Stimulated activated CD8-positive, alpha-beta memory T cell treated with anti-CD3 and anti-CD28 coated beads, Interleukin-4, amount 100 ng/mL, for 1 hour (primary cell): ENCODE data around the gene SLC35F3.

Source experiments
- DNase-seq, 2 donors: peaks; one replicate each; pipeline ENCODE4 v3.0.0-alpha.2; 2020; ENCODE audit warnings: low read depth in 2 of 2, low spot score in 1 of 2

SLC35F3 gene

GRCh38 chr1:234355782-234356510 lies 451.5 kb downstream of the SLC35F3 start:
- no peak for DNase-seq

DNA sequence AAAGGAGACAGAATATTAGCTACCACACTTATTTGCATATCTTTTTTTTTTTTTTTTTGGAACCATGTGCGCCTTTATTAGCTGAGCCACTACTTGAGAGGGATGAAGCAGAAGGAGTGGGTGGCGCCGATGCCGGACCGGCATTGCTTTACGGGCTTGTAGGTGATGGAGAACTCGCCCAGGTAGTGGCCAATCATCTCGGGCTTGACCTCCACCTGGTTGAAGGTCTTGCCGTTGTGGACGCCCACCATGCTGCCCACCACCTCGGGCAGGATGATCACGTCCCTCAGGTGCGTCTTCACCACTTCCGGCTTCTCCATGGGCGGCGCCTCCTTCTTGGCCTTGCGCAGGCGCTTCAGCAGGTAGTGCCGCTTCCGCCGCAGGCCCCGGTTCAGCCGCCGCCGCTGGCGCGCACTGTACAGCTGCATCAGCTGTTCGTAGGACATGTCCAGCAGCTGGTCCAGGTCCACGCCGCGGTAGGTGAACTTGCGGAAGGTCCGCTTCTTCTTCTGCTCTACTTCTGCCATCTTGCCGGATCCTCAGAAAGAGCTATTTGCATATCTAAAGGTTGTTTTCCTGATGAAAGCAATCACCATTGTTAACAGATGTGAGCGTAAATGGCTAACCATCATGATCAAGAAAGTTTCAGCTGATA lies 452.3 kb downstream of the SLC35F3 start:
- peak in 1 of 2 donors; percentile 15 for DNase-seq

DNA sequence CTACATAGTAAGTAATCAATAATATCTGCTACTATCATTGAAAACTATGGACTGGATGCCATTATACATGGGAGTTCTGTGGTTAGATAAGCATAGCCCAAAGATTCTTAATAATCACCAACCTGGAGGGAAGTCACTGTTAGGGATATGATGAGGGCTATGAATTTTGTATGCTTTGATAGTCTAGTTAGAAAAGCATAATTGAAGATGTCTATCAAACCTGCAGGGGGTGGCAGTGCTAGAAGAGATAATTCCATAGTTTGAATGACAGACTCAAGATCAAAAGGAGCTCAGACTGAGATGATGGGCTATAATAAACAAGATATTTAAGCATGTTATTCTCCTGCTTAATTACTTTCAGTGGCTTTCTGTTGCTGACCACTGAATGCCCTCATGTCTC lies 453.4 kb downstream of the SLC35F3 start:
- no peak for DNase-seq

DNA sequence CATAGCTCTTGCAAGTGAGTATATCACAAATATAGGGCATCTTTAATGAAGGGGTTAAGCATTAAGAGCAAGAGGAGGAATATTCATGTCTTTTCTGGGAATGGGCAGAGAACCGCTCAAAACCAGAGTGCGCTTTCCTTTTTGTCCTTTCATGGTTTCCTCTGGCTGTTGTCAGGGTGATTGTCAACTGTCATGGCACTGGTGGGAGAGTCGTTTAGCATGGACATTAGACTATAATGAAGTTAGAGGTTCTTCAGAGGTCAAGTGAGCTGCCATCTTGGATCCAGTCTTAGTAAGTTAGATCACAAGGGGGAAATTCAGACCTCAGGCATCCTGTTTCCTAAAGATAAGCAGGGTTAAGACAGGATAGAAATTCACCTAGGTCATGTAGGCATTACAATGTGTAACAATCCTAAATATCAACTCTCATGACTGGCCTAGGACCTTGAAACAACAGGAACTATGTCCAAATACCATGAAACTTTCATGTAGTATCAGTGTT lies 456.7 kb downstream of the SLC35F3 start:
- no peak for DNase-seq

DNA sequence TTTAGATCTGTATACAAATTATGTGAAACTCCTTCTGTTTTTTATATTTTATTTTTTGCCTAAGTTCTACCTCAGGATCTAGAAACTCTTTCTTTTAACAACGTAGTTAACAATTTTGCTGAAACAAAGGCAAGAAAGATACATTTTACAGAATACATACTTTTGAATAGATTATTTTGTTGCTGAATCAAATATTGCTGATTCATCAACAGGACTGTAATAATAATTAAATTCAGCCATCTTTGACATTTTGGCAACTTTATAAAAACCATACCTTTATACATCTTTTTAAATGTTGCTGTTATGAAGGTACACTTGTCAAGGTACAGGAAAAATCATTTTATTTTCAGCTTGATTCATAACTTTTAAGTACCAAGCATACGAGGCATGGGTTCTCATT lies 458.1 kb downstream of the SLC35F3 start:
- no peak for DNase-seq

DNA sequence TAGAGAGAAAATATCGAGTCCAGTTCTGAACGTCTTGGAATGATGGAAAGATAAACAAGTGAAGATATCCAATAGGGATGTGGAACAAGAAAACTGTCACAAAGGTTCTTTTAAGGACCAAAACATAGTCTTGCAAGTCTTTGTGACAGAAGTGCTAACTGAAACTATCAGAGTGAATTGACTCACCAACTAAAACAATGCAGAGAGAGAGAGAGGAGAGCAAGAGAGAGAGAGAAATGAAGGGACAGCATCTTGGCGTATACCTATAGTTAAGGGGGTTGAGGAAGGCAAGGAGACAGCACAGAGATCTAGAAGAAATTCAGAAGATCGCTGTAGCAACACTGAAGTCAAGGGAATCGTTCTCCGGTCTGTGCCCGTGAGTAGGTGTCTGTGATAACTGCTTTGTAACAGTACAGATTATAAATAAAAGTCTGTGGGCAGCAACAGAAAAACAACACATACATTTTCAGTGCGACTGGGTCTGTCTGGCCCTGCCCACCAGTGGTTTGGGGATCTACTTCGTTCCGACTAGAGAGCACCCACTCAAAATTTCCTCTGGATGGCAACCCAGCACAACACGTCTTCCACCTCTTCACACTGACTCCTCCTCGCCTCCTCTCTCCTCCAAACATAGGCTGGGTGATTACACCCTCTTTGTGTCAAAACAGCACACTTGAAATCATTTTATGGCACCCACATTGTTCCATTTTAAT lies 464.0 kb downstream of the SLC35F3 start:
- DNase-seq: no peak

DNA sequence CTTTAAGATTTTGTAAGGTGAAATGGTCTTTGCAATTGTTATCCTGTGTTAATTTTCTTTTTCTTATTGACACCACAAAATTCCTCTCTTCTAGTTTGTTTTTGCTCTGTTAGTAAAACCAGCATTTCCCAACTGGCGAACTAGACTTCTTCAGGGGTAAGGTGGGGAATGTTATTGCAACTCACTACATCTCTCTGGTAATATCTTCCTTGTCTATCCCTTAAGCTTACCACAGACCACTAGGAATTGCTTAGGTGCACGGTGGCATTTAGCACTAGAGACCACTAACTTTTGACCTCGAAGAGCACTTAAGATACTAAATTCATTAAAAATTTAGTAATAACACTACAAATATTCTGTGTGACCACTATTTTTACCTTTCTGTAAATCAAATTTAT lies 464.6 kb downstream of the SLC35F3 start:
- no peak for DNase-seq

- no peak for DNase-seq
Observed at GRCh38 chr1:234369784-234370183, 465.3 kb downstream of the SLC35F3 start.

- no peak for DNase-seq
Observed at GRCh38 chr1:234371414-234371813, 466.9 kb downstream of the SLC35F3 start.

DNA sequence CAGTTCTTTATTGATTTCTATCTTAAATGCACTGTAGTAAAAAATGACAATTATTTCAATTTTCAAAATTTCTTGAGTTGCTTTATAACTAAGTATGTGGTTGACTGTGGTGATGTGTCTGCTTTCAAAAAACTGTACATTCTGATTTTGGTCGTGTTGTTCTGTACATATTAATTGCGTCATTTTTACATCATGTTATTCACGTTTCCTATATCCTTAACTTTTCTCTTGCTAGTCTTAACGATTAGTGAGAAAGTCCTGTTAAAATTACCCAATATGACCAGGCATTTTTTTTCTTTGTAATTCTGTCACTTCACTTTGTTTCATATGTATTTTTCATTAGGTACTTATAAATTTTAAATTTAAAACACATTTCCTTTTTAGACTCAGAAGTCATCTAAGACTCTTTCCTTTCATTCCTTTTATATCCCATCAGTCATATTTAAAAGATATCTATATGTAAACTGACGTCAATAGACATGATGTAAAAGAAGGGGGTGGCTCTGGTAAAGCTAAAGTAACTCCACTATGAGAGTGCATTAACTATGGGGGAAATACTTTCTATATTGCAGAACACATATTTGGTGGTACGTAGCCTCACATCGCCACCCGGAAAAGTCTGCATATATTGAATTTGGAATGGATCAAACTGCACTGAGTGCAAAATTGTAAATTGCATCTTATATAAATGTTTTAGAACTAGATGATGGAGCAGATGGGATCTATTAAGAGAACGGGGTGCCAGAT lies 467.7 kb downstream of the SLC35F3 start:
- no peak for DNase-seq

GRCh38 chr1:234373064-234373958 lies 468.8 kb downstream of the SLC35F3 start, which contains the start of gene COA6:
Gene COA6, plus strand, starts transcription at chr1:234373456. Its CDS starts 11 bp downstream, at chr1:234373467.
- peak; percentile 77 to 79 for DNase-seq

DNA sequence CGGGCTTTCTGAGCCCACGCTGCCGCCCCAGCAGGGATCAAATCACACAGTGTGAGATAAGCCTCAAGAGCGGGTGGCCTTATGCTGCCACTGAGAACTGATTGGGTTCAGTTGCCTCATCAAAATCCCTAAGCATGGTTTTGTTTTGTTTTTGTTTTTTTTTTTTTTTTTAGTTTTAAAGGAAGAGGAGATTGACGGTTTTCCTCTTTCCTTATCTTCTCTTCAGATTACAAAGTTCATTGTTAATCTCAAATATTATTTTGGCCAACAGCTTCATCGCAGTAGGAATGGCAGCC lies 469.4 kb downstream of the SLC35F3 start:
- DNase-seq: no peak
